KMS-11 (cell line): ENCODE measurements around the gene SUGP2.
"Not testable (repeated sequence)": the region's sequence is repeated elsewhere in the genome, so short reads cannot be mapped to it uniquely, and the experiment has no call there.

Experiments
- H2AFZ ChIP-seq: fragments of 200-600 bp; sonication (generic); 2 replicates; pipeline ENCODE4 v1.6.1; 2016; ENCODE audit warnings: antibody characterized with exemption, mixed run types, low read depth
- H3K27ac ChIP-seq: fragments of 200-600 bp; sonication (generic); 2 replicates; pipeline ENCODE4 v1.6.1; 2016; ENCODE audit warnings: mild to moderate bottlenecking, mixed run types
- H3K27me3 ChIP-seq: fragments of 200-600 bp; sonication (generic); 2 replicates; pipeline ENCODE4 v1.6.1; 2017; ENCODE audit warnings: mild to moderate bottlenecking, low read depth, mixed run types, moderate library complexity; ENCODE audit not compliant: insufficient read depth
- H3K36me3 ChIP-seq: fragments of 200-600 bp; sonication (generic); 2 replicates; pipeline ENCODE4 v1.6.1; 2017; ENCODE audit warnings: mild to moderate bottlenecking, mixed run types; ENCODE audit not compliant: insufficient read depth
- H3K4me1 ChIP-seq: fragments of 200-600 bp; sonication (generic); 2 replicates; pipeline ENCODE4 v1.6.1; 2016; ENCODE audit warnings: mild to moderate bottlenecking, low read depth, mixed run types; ENCODE audit not compliant: poor library complexity, severe bottlenecking
- H3K4me2 ChIP-seq: fragments of 200-600 bp; sonication (generic); 2 replicates; pipeline ENCODE4 v1.7.0; 2016; ENCODE audit warnings: mild to moderate bottlenecking, mixed run types
- H3K4me3 ChIP-seq: fragments of 200-600 bp; sonication (generic); IDR thresholded peaks from 2 replicates; pipeline ENCODE4 v1.6.1; 2017; ENCODE audit warnings: low read depth, low read length, mixed read lengths; ENCODE audit not compliant: insufficient read depth
- H3K79me2 ChIP-seq: fragments of 200-600 bp; sonication (generic); 2 replicates; pipeline ENCODE4 v1.6.1; 2016; ENCODE audit warnings: low read depth, mixed run types; ENCODE audit not compliant: insufficient read depth
- H3K9ac ChIP-seq: fragments of 200-600 bp; sonication (generic); 2 replicates; pipeline ENCODE4 v1.6.1; 2016; ENCODE audit warnings: mild to moderate bottlenecking, mixed run types
- H4K20me1 ChIP-seq: fragments of 200-600 bp; sonication (generic); 2 replicates; pipeline ENCODE4 v1.6.1; 2016; ENCODE audit warnings: mild to moderate bottlenecking, mixed run types; ENCODE audit not compliant: insufficient read depth
- CTCF ChIP-seq: fragments of 200-600 bp; sonication (generic); conservative IDR thresholded peaks from 2 replicates; pipeline ENCODE4 v1.6.1; 2017; ENCODE audit warnings: low read depth, mild to moderate bottlenecking, antibody characterized with exemption, low read length, moderate library complexity, mixed read lengths

The SUGP2 gene

GRCh38 chr19:19027228-19027627 lies 6.1 kb downstream of the SUGP2 start:
- no peak overlapping the region for H3K4me3 ChIP-seq
- 0 out of 2 replicates have a peak, but pooled peaks cover 3% of the 10 kb centered on the region for H4K20me1 ChIP-seq
- peaks cover 13% of the 10 kb centered on the region; the same call in 1 of the 2 replicates for H3K36me3 ChIP-seq
- H3K79me2 ChIP-seq, result peaks cover 57% of the 10 kb centered on the region
- H3K4me1 ChIP-seq, result peaks cover 13% of the 10 kb centered on the region
- no peak overlapping the region for H3K4me2 ChIP-seq
- H3K27me3 ChIP-seq, result no peaks in the 10 kb centered on the region
- TF ChIP-seq CTCF, result no peak
- no peak overlapping the region for H3K27ac ChIP-seq
- no peak overlapping the region for H3K9ac ChIP-seq
- H2AFZ ChIP-seq, result no peak overlapping the region

GRCh38 chr19:19026299-19026971 lies 6.9 kb downstream of the SUGP2 start:
- peaks cover 13% of the 10 kb centered on the region; the same call in 1 of the 2 replicates for H3K36me3 ChIP-seq
- peaks cover 5% of the 10 kb centered on the region for H3K4me1 ChIP-seq
- H4K20me1 ChIP-seq, result 0 out of 2 replicates have a peak, but pooled peaks cover 3% of the 10 kb centered on the region
- H3K4me2 ChIP-seq, result no peak overlapping the region
- no peak overlapping the region for H3K9ac ChIP-seq
- no peak overlapping the region for H3K4me3 ChIP-seq
- peaks cover 54% of the 10 kb centered on the region for H3K79me2 ChIP-seq
- no peak overlapping the region for H3K27ac ChIP-seq
- H2AFZ ChIP-seq, result no peak overlapping the region
- no peak; the same call in 1 of the 2 replicates for TF ChIP-seq CTCF
- H3K27me3 ChIP-seq, result no peaks in the 10 kb centered on the region

GRCh38 chr19:19025861-19026260 lies 7.5 kb downstream of the SUGP2 start:
- H3K27ac ChIP-seq, result no peak overlapping the region
- no peaks in the 10 kb centered on the region for H3K27me3 ChIP-seq
- H3K9ac ChIP-seq, result no peak overlapping the region
- peaks cover 51% of the 10 kb centered on the region for H3K79me2 ChIP-seq
- H3K36me3 ChIP-seq, result peaks cover 13% of the 10 kb centered on the region; the same call in 1 of the 2 replicates
- H3K4me2 ChIP-seq, result no peak overlapping the region
- peaks cover under 1% of the 10 kb centered on the region for H3K4me1 ChIP-seq
- H4K20me1 ChIP-seq, result 0 out of 2 replicates have a peak, but pooled peaks cover 3% of the 10 kb centered on the region
- H3K4me3 ChIP-seq, result no peak overlapping the region
- no peak for TF ChIP-seq CTCF
- H2AFZ ChIP-seq, result no peak overlapping the region

GRCh38 chr19:19023376-19023775 lies 9.9 kb downstream of the SUGP2 start:
- H4K20me1 ChIP-seq, H3K4me2 ChIP-seq: not testable (repeated sequence)

GRCh38 chr19:19022380-19022961 lies 10.8 kb downstream of the SUGP2 start:
- H3K4me1 ChIP-seq, result no peaks in the 10 kb centered on the region
- 0 out of 2 replicates have a peak, but pooled peaks cover 3% of the 10 kb centered on the region for H4K20me1 ChIP-seq
- H3K4me2 ChIP-seq, result no peak overlapping the region
- H2AFZ ChIP-seq, result no peak overlapping the region
- H3K36me3 ChIP-seq, result peaks cover 13% of the 10 kb centered on the region; the same call in 1 of the 2 replicates
- no peak overlapping the region for H3K27ac ChIP-seq
- TF ChIP-seq CTCF, result no peak
- H3K4me3 ChIP-seq, result no peak overlapping the region
- no peak overlapping the region for H3K9ac ChIP-seq
- H3K79me2 ChIP-seq, result peaks cover 40% of the 10 kb centered on the region; the same call in 1 of the 2 replicates
- no peaks in the 10 kb centered on the region for H3K27me3 ChIP-seq

More at GRCh38 chr19:19023376-19023775, 9.9 kb downstream of the SUGP2 start:
- H3K27ac ChIP-seq, H3K27me3 ChIP-seq, H2AFZ ChIP-seq, H3K9ac ChIP-seq, H3K4me3 ChIP-seq, H3K4me1 ChIP-seq: not testable (repeated sequence)
- peaks cover 40% of the 10 kb centered on the region; the same call in 1 of the 2 replicates for H3K79me2 ChIP-seq
- H3K36me3 ChIP-seq, result peaks cover 13% of the 10 kb centered on the region; the same call in 1 of the 2 replicates
